Measurements from ENCODE around the gene PITX2. TPM values are rescaled to one million over a fixed set of nuclear protein-coding genes. Genes with fewer than 3 reads are reported as not detected.

The PITX2 gene
- total RNA-seq, 1 donor from 2014 or later, result 0.09 TPM

DNA sequence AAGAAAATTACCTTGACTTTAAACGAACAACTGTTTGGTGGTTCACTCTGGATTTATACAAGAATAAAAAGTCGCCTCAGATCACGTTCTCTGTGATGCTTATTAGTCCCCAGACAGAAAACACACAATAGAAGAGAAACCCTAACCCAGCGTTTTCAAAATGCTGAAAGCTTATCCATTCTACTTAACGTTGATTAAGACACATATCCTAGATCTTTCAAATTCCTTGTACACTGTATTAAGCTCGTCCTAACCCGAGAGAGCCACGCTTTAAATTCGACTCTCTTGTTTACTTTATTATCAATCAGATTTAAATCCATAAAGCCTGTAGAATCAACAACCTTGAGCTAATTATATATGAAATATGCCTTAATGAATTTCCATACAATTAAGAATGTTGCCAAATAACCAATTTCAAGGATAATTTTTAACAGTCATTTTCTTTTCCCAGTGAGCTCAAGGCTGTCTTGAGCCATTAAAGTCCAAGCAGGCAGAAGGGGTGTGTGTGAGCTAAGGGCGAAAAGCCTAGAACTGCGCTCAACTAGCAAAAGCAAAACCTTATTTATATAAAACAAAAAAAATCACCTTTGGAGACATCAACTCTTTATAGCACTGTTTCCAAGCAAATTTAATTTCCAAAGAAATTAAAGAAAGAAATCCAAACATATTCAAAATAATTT lies 981 bp upstream of the PITX2 start:
- H3K36me3 Mint-ChIP-seq (ENCODE audit: low read depth), result peaks cover 7% of the 10 kb centered on the region
- H3K4me3 Mint-ChIP-seq, result no peak overlapping the region
- H3K4me1 Mint-ChIP-seq, result peaks cover 3% of the 10 kb centered on the region
- intact Hi-C loops (cut with micrococcal nuclease), result no loop called here
- no peak for DNase-seq
- H3K27ac Mint-ChIP-seq, result peak overlapping the region; percentile 53
- H3K9me3 Mint-ChIP-seq, result peaks cover 31% of the 10 kb centered on the region
- peaks cover 92% of the 10 kb centered on the region for H3K27me3 Mint-ChIP-seq

DNA sequence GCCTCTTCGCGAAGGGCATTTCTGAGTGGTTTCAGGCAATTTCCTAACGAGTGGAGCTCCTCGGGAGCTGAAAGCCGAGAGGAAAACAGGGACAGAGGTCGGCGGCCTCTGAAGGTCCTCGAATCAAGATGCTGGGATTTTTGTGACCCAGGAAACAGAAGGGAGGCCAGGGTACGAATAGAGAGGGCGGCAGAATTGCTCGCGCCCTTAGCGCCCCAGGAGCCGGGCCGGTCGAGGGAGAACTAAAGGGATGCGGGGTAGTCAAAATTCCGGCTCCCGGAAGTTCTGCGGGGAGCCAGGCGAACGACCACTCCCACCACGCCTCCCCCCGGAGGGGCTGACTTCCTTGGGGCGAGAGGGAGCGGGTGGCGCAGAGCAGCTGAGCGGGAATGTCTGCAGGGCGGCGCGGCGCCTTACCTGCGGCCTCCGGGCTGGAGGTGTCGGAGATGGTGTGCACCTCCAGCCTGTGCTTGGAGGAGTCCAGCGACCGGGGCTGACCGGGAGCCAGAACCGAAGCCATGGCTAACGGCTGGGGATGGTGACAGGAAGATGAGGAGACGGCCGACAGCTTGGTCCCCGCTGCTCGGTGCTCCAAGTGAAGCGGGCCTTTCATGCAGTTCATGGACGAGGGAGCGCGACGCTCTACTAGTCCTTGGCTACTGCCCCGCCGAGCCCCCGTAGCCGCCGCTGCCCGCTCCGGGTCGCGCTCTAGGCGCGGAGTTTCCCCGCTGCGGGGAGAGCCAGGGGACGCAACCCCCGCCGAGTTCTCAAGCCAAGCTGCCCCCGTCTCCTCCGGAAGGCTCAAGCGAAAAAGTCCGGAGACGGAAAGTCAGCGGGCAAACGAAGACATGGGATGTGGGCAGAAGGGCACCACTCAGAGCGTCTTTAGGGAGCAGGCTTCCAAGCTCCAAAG lies 782 bp downstream of the PITX2 start:
- Mint-ChIP-seq H3K4me1 (peaks cover 6% of the 10 kb centered on the region), H3K27me3 (peaks cover 92% of the 10 kb centered on the region), H3K27ac (peak overlapping the region; percentile 34), H3K4me3 (peak overlapping the region; percentile 67), H3K36me3 (ENCODE audit: low read depth) (peaks cover 3% of the 10 kb centered on the region), H3K9me3 (peaks cover 22% of the 10 kb centered on the region)
- intact Hi-C loops (cut with micrococcal nuclease), result loop anchor here (1.0 kb wide), 2 partner anchors 8 to 11 kb away; no protein-coding TSS in a partner anchor
- DNase-seq, result peak; percentile 61

DNA sequence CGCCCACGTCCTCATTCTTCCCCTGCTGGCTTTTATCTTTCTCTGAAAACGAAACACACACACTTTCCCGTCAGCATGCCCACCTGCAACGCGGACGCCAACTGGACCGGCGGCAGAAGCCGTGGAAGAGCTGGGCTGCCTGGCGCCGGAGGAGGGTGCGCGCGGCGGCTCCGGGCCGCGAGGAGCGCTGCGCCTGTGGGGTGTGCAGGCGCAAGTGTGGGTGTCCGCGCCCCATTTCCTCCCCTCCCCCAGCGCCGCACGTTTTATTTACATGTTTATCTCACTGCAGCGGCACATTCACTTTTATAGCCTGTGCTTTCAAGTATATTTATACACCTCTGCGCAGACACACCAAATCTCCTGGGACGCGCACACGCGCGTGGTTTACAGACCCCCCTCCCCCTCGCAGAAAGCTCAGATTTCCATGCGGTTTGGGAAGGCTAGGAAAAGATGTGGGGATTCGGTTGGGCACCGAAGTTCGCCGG lies 1.5 kb downstream of the PITX2 start:
- Mint-ChIP-seq H3K27ac (peak overlapping the region; percentile 29), H3K27me3 (peaks cover 92% of the 10 kb centered on the region), H3K4me3 (peak overlapping the region; percentile 39), H3K4me1 (peaks cover 6% of the 10 kb centered on the region), H3K9me3 (peaks cover 21% of the 10 kb centered on the region), H3K36me3 (ENCODE audit: low read depth) (peaks cover 3% of the 10 kb centered on the region)
- DNase-seq, result no peak
- intact Hi-C loops (cut with micrococcal nuclease), result loop anchor here (1.0 kb wide), 1 partner anchor 10 kb away; no protein-coding TSS in a partner anchor

DNA sequence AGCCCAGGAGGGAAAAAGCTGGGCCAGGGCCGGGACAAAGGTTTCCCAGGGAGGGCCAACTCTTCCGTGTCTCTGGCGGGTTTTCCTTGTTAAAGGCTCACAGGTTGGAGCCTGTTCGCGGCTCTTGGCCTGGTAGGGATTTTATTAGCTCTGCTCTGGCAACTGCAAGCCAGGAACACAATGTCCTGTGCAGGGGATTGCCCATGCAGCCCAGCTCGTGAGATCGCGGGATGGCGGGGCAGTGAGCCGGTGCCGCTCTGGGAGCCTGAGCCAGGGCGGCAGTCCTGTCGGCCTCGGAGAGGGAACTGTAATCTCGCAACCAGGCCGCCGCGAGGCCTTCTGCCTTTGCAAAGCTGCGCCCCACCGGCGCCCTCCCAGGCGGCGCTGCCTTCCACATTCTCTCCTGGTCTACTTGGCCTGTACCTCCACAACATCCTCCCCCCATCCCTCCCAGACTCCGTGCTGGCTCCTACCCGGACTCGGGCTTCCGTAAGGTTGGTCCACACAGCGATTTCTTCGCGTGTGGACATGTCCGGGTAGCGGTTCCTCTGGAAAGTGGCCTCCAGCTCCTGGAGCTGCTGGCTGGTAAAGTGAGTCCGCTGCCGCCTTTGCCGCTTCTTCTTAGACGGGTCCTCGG lies 2.1 kb downstream of the PITX2 start:
- peak; percentile 61 for DNase-seq
- intact Hi-C loops (cut with micrococcal nuclease), result loop anchor here (1.0 kb wide), 1 partner anchor 10 kb away; no protein-coding TSS in a partner anchor
- peaks cover 6% of the 10 kb centered on the region for H3K4me1 Mint-ChIP-seq
- peaks cover 92% of the 10 kb centered on the region for H3K27me3 Mint-ChIP-seq
- peaks cover 3% of the 10 kb centered on the region for H3K36me3 Mint-ChIP-seq (ENCODE audit: low read depth)
- peak overlapping the region; percentile 39 for H3K4me3 Mint-ChIP-seq
- H3K27ac Mint-ChIP-seq, result peak overlapping the region; percentile 29
- H3K9me3 Mint-ChIP-seq, result peaks cover 17% of the 10 kb centered on the region

DNA sequence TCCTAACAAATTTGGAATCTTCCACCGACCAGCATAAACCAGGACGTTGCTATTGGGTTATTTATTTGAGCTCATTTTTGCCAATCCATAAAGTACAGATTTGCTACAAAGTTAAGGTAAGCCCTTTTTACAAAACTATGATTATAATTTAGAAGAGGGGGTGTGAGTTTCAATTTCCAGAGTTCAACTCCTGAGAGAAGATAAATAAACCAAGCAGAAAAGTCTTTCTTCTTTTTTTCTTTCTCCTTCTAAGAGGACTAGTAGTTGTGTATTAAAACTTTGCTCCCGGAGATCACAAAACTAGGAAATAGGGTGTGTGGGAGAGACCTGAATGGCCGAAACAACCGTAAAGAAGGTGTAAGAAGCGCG lies 2.6 kb downstream of the PITX2 start:
- H3K36me3 Mint-ChIP-seq (ENCODE audit: low read depth), result peaks cover 3% of the 10 kb centered on the region
- DNase-seq, result no peak
- H3K27ac Mint-ChIP-seq, result peak overlapping the region; percentile 32
- H3K9me3 Mint-ChIP-seq, result peaks cover 17% of the 10 kb centered on the region
- H3K4me1 Mint-ChIP-seq, result peaks cover 6% of the 10 kb centered on the region
- peaks cover 92% of the 10 kb centered on the region for H3K27me3 Mint-ChIP-seq
- intact Hi-C loops (cut with micrococcal nuclease), result no loop called here
- H3K4me3 Mint-ChIP-seq, result no peak overlapping the region

DNA sequence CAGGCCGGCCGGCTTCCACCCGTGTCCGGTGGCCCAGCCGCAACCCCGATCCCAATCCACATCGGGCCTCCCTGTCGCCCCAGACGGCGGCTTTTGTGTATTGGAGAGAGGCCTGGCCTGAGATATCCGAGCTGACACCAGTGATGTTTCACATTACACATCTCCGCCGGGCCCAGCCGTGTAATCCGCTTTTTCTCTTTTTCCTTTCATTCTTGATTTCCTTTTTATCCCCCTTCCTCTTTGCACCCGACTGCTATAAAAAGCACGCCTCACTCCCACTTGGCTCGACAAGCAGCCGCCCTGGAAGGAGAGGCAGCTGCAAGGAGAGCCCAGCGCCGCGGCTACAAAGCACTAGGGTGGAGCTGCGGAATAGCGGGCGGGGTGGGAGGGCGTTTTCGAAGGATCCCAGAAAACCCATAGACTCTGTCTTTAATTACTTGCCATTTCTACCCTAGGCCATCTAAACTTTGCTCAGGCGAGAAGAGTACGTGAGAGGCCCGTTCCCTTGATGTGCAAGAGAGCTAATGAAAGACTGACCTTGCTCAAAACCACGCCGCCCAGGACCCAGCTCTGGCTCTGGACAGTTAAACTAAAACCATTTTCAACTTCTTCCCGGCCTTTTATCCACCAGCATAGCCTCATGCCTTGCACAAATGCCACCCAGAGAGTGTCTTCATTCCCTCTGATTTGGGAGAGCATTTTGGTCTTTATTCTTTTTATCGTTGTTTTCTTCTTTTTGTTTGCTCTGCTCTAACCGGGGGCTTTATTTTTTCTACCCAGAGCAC lies 3.2 kb downstream of the PITX2 start:
- H3K4me3 Mint-ChIP-seq, result no peak overlapping the region

DNA sequence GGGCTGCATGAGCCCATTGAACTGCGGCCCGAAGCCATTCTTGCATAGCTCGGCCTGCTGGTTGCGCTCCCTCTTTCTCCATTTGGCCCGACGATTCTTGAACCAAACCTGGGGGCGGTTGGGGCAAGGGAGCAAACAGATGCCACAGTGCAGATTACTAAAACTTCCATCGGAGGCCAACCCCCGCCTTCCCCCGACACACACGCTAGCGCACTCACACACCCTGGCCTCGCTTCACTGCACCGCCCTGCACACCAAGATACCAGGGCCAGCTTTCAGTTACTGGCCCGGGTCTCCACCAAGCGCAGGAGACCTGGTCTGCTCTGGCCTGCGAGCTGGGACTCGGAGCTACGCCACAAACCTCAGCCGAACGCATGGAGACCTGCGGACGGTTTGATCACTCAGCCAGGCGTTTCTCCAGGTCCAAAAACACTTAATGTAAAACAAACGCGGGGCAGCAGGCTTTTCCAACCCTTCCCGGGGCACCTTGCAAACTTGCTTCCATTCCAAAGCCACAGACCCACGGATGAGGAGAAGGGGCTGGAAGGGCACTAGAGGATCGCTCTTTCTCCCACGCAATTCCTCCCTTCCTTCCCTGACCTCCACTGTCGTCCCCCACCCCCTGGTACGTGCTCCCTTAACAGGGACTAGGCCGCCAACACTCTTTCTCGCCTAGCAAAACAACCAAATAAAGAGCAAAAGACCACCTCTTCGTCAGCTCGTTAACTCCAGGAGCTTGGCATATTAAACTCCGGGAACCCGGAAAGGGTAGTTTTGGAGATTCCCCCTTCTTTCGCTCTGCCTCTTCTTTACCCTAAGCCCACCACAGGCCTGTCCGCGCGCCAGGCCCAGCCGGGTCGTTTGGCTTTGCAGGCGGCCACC lies 4.1 kb downstream of the PITX2 start:
- Mint-ChIP-seq H3K9me3 (peaks cover 14% of the 10 kb centered on the region), H3K27ac (peak overlapping the region; percentile 8), H3K36me3 (ENCODE audit: low read depth) (peaks cover 3% of the 10 kb centered on the region), H3K27me3 (peaks cover 90% of the 10 kb centered on the region), H3K4me1 (peaks cover 6% of the 10 kb centered on the region), H3K4me3 (no peak overlapping the region)
- DNase-seq, result peak; percentile 53
- intact Hi-C loops (cut with micrococcal nuclease), result no loop called here

More for the DNA sequence above, 3.2 kb downstream of the PITX2 start:
- Mint-ChIP-seq H3K27ac (peak overlapping the region; percentile 34), H3K36me3 (ENCODE audit: low read depth) (peaks cover 3% of the 10 kb centered on the region), H3K4me1 (peaks cover 6% of the 10 kb centered on the region), H3K9me3 (peaks cover 17% of the 10 kb centered on the region), H3K27me3 (peaks cover 90% of the 10 kb centered on the region)
- peak; percentile 53 for DNase-seq
- intact Hi-C loops (cut with micrococcal nuclease), result no loop called here

DNA sequence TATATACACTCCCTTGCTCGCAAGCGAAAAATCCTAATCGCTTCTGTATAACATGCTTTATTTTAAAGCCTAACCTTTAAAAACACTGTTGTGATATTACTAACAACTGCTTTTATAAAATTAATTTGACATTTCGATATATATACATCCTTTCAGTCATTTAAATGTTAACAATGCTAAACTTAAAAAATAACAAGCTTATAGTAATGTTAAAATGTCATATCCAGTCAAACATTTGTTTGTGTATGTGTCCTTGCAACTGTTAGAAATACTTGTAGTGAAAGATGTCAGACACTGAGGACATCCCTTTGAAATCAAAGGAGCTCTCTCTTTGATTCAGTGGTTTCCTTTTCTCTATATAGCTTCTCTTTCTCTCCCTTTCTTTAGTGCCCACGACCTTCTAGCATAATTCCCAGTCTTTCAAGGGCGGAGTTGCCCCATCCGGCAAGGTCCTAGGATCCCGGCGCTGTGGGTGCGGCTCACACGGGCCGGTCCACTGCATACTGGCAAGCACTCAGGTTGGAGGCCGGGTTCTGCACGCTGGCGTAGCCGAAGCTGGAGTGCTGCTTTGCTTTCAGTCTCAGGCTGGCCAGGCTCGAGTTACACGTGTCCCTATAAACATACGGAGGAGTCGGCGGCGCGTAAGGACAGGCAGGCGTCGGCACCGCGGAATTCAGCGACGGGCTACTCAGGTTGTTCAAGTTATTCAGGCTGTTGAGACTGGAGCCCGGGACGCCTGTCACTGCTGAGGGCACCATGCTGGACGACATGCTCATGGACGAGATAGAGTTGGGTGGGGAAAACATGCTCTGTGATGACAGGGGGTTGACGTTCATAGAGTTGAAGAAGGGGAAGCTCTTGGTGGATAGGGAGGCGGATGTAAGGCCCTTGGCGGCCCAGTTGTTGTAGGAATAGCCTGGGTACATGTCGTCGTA lies 5.0 kb downstream of the PITX2 start:
- Mint-ChIP-seq H3K9me3 (peaks cover 16% of the 10 kb centered on the region), H3K27me3 (peaks cover 89% of the 10 kb centered on the region), H3K4me1 (peaks cover 2% of the 10 kb centered on the region), H3K27ac (peak overlapping the region; percentile 57), H3K36me3 (ENCODE audit: low read depth) (peaks cover 4% of the 10 kb centered on the region), H3K4me3 (no peak overlapping the region)
- intact Hi-C loops (cut with micrococcal nuclease), result loop anchor here (2.0 kb wide), 2 partner anchors 13 to 21 kb away; no protein-coding TSS in a partner anchor
- peak; percentile 56 for DNase-seq

DNA sequence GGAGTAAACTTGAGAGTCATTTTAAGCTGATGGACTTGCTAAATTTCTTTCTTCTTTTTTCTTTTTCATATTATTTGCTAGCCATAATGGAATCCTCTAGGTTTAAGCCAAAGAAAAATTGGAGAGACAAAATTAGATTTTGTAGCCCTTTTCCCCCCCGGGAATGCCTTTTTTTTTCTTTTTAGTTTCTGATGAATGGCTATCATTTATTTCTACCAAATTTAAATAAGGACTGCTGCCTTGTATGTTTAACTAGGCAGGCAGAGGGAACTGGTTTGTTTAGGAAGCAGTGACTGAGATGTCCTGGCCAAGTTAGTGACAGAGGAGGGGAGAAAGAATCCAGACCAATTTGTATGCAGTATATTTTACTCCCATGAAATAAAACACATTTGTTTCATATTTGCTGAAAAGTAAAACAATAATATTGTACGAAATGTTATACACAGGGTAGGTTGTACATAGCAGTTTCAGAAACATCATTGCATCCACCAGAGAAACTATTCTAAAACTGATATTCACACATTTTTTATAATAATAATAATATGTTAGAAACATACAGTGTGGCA lies 5.7 kb downstream of the PITX2 start:
- Mint-ChIP-seq H3K9me3 (peaks cover 17% of the 10 kb centered on the region), H3K4me1 (peaks cover 2% of the 10 kb centered on the region), H3K27me3 (peaks cover 91% of the 10 kb centered on the region), H3K27ac (no peak overlapping the region), H3K36me3 (ENCODE audit: low read depth) (peaks cover 4% of the 10 kb centered on the region), H3K4me3 (no peak overlapping the region)
- intact Hi-C loops (cut with micrococcal nuclease), result loop anchor here (2.0 kb wide), 2 partner anchors 14 to 22 kb away; no protein-coding TSS in a partner anchor
- DNase-seq, result no peak

DNA sequence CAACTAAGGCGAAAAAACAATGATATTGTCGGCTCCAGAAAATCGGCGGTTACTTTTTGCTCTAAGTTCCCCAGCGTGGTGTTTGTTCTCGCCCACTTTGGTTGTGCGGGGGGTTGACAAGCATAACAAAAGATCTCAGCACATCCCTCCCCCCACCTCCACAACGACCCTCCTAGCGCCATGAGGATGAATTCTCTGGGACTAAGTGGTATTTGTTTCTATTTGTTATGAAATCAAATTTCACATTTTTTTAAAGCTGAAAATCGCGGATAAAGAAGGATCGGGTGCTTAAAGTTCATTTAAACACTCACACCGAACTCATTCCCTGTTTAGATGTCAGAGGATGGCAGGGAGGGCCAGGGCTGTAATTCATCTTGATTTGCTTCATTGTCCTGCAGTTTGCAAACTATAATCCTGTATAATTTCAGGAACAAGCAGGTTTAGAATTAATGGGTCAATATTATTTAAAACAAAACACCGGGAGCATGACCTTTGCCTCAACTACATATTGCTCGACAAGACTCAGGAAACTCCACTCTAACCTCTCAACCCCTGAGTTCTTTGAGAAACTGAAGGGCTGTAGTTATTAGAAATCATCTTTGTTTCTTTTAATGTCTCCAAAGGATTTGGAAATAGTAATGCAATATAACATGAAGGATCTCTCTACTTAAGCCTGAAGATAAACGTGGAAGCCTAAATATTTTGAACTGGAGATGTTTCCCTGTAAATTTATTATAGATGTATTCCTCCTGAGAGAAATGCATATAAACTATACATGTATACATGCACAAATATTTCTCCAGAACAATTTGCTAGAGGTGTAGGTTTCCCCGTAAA lies 6.4 kb downstream of the PITX2 start:
- H3K4me3 Mint-ChIP-seq, result no peak overlapping the region
- H3K27me3 Mint-ChIP-seq, result peaks cover 93% of the 10 kb centered on the region
- no peak overlapping the region for H3K27ac Mint-ChIP-seq
- peaks cover 17% of the 10 kb centered on the region for H3K9me3 Mint-ChIP-seq
- intact Hi-C loops (cut with micrococcal nuclease), result loop anchor here (2.0 kb wide), 2 partner anchors 14 to 22 kb away; no protein-coding TSS in a partner anchor
- H3K4me1 Mint-ChIP-seq, result peaks cover 2% of the 10 kb centered on the region
- peaks cover 3% of the 10 kb centered on the region for H3K36me3 Mint-ChIP-seq (ENCODE audit: low read depth)
- peak; percentile 50 for DNase-seq

Data from activated CD4-positive, alpha-beta T cell treated with anti-CD3 and anti-CD28 coated beads, Interleukin-2, amount 10 ng/mL, durations not matched to agents 24 days and 14 days (primary cell).